Mesendoderm (in vitro differentiated cells): ENCODE data around the gene SWSAP1.
"Not testable (repeated sequence)": the region's sequence is repeated elsewhere in the genome, so short reads cannot be mapped to it uniquely, and the experiment has no call there.

Experiments
- DNase-seq: peaks from one replicate; pipeline ENCODE4 v3.0.0; 2013
- H2AK5ac ChIP-seq: 2 replicates; pipeline ENCODE4 v1.6.1; 2013; ENCODE audit warnings: low read length, inconsistent platforms
- H2BK120ac ChIP-seq: 2 replicates; pipeline ENCODE4 v1.6.1; 2013; ENCODE audit warnings: low read depth, mild to moderate bottlenecking, low read length, moderate library complexity, mixed read lengths
- H2BK15ac ChIP-seq: replicated peaks from 2 replicates; pipeline ENCODE4 v1.6.1; 2013; ENCODE audit warnings: low read depth, mild to moderate bottlenecking, moderate library complexity
- H2BK5ac ChIP-seq: 2 replicates; pipeline ENCODE4 v1.6.1; 2013; ENCODE audit warnings: low read length, inconsistent platforms
- H3K18ac ChIP-seq: 2 replicates; pipeline ENCODE4 v1.6.1; 2013; ENCODE audit warnings: mild to moderate bottlenecking, low read length, mixed read lengths
- H3K23ac ChIP-seq: one replicate; pipeline ENCODE4 v1.6.1; 2013; ENCODE audit warnings: low read length
- H3K27ac ChIP-seq: 2 replicates; pipeline ENCODE4 v1.5.1; 2013; ENCODE audit warnings: low read depth, mild to moderate bottlenecking, inconsistent platforms, low read length, moderate library complexity
- H3K27me3 ChIP-seq: 2 replicates; pipeline ENCODE4 v1.6.1; 2013; ENCODE audit warnings: low read length, control low read depth, mild to moderate bottlenecking, inconsistent platforms; ENCODE audit not compliant: insufficient read depth, poor library complexity
- H3K36me3 ChIP-seq: 2 replicates; pipeline ENCODE4 v1.6.1; 2013; ENCODE audit warnings: low read length, inconsistent platforms; ENCODE audit not compliant: control insufficient read depth, insufficient read depth
- H3K4ac ChIP-seq: one replicate; pipeline ENCODE4 v1.6.1; 2013; ENCODE audit warnings: low read depth, mild to moderate bottlenecking, low read length, moderate library complexity
- H3K4me1 ChIP-seq: 2 replicates; pipeline ENCODE4 v1.6.1; 2013; ENCODE audit warnings: low read depth, low read length, inconsistent platforms; ENCODE audit not compliant: control insufficient read depth
- H3K4me2 ChIP-seq: 2 replicates; pipeline ENCODE4 v1.6.1; 2013; ENCODE audit warnings: low read length
- H3K4me3 ChIP-seq: 2 replicates; pipeline ENCODE4 v1.5.1; 2013; ENCODE audit warnings: mild to moderate bottlenecking, low read length
- H3K56ac ChIP-seq: one replicate; pipeline ENCODE4 v1.6.1; 2013; ENCODE audit warnings: low read length
- H3K79me1 ChIP-seq: 2 replicates; pipeline ENCODE4 v1.6.1; 2013; ENCODE audit warnings: low read length, inconsistent platforms
- H3K79me2 ChIP-seq: 2 replicates; pipeline ENCODE4 v1.6.1; 2013; ENCODE audit warnings: mild to moderate bottlenecking, low read length; ENCODE audit not compliant: control insufficient read depth, insufficient read depth
- H3K9ac ChIP-seq: 2 replicates; pipeline ENCODE4 v1.6.1; 2013; ENCODE audit warnings: low read length, inconsistent platforms
- H4K5ac ChIP-seq: one replicate; pipeline ENCODE4 v1.6.1; 2013; ENCODE audit warnings: low read length
- H4K8ac ChIP-seq: one replicate; pipeline ENCODE4 v1.6.1; 2013; ENCODE audit warnings: low read depth, mild to moderate bottlenecking, control low read depth, low read length, moderate library complexity
- WGBS: extraction: QIAGEN DNeasy Blood & Tissue Kit; methylation state at CpG from one replicate; pipeline ENCODE4 v1.1.7; 2013; ENCODE audit warnings: low lambda C conversion rate, missing lambda C conversion rate; ENCODE audit not compliant: insufficient coverage; ENCODE audit errors: extremely low coverage; 5-methylcytosine and 5-hydroxymethylcytosine counted together

SWSAP1 gene

GRCh38 chr19:11378319-11379189, 4.1 kb downstream of the SWSAP1 start:
- WGBS, result no CpG with 5 or more reads among the region's 8 CpGs
- H3K4me1 ChIP-seq, result no peaks in the 10 kb centered on the region
- no peak overlapping the region for H4K5ac ChIP-seq
- no peak overlapping the region for H2BK120ac ChIP-seq
- no peak overlapping the region for H3K27ac ChIP-seq
- H3K23ac ChIP-seq, result no peak overlapping the region
- H3K36me3 ChIP-seq, result no peaks in the 10 kb centered on the region
- H2AK5ac ChIP-seq, result no peak overlapping the region
- no peak overlapping the region for H3K18ac ChIP-seq
- no peak overlapping the region for H3K4ac ChIP-seq
- peak overlapping the region; percentile 5 for H3K56ac ChIP-seq
- no peak overlapping the region for H2BK5ac ChIP-seq
- H3K79me2 ChIP-seq, result no peaks in the 10 kb centered on the region
- H2BK15ac ChIP-seq, result no peak overlapping the region
- no peak overlapping the region for H4K8ac ChIP-seq
- H3K9ac ChIP-seq, result no peak overlapping the region
- no peaks in the 10 kb centered on the region for H3K27me3 ChIP-seq
- H3K79me1 ChIP-seq, result no peaks in the 10 kb centered on the region
- no peak overlapping the region for H3K4me2 ChIP-seq
- no peak overlapping the region for H3K4me3 ChIP-seq
- peak; percentile 75 for DNase-seq

- H3K27me3 ChIP-seq, H3K27ac ChIP-seq, DNase-seq: not testable (repeated sequence)
Observed at GRCh38 chr19:11379269-11379845, 4.9 kb downstream of the SWSAP1 start.

GRCh38 chr19:11379857-11380350, 5.4 kb downstream of the SWSAP1 start:
- Histone ChIP-seq H2BK5ac (no peak overlapping the region), H3K4ac (no peak overlapping the region), H3K4me1 (no peaks in the 10 kb centered on the region), H3K79me1 (no peaks in the 10 kb centered on the region), H3K4me3 (no peak overlapping the region), H4K8ac (no peak overlapping the region), H3K79me2 (no peaks in the 10 kb centered on the region), H3K9ac (no peak overlapping the region), H3K4me2 (no peak overlapping the region), H2BK120ac (no peak overlapping the region), H3K23ac (no peak overlapping the region), H4K5ac (no peak overlapping the region), H3K36me3 (no peaks in the 10 kb centered on the region), H3K56ac (no peak overlapping the region), H3K27me3 (no peaks in the 10 kb centered on the region), H2BK15ac (no peak overlapping the region), H3K27ac (no peak overlapping the region), H2AK5ac (no peak overlapping the region), H3K18ac (no peak overlapping the region)
- WGBS, result no CpG with 5 or more reads among the region's 7 CpGs
- DNase-seq, result no peak

More at GRCh38 chr19:11379269-11379845, 4.9 kb downstream of the SWSAP1 start:
- H2BK5ac ChIP-seq, H3K4me3 ChIP-seq, H3K18ac ChIP-seq, H3K9ac ChIP-seq, H3K4ac ChIP-seq, H2BK120ac ChIP-seq, H3K4me1 ChIP-seq, H3K79me2 ChIP-seq, H3K79me1 ChIP-seq, H4K8ac ChIP-seq, H3K4me2 ChIP-seq, H3K23ac ChIP-seq, H3K36me3 ChIP-seq, H2BK15ac ChIP-seq, H2AK5ac ChIP-seq, H3K56ac ChIP-seq, H4K5ac ChIP-seq: not testable (repeated sequence)
- WGBS, result no CpG with 5 or more reads among the region's 14 CpGs

GRCh38 chr19:11380653-11381537, 6.4 kb downstream of the SWSAP1 start:
- H2AK5ac ChIP-seq, result no peak overlapping the region
- peak overlapping the region; percentile 79 for H3K4me2 ChIP-seq
- no peak overlapping the region for H4K5ac ChIP-seq
- DNase-seq, result peak; percentile 100
- H2BK120ac ChIP-seq, result no peak overlapping the region
- no peaks in the 10 kb centered on the region for H3K4me1 ChIP-seq
- H3K79me2 ChIP-seq, result no peaks in the 10 kb centered on the region
- peak overlapping the region; percentile 72 for H3K4me3 ChIP-seq
- no peak overlapping the region for H2BK15ac ChIP-seq
- no peak overlapping the region for H3K4ac ChIP-seq
- H3K27ac ChIP-seq, result peak overlapping the region; percentile 34
- no peak overlapping the region for H3K23ac ChIP-seq
- no peaks in the 10 kb centered on the region for H3K79me1 ChIP-seq
- whole genome bisulfite sequencing, result no CpG with 5 or more reads among the region's 54 CpGs
- H3K36me3 ChIP-seq, result no peaks in the 10 kb centered on the region
- no peak overlapping the region for H2BK5ac ChIP-seq
- H3K27me3 ChIP-seq, result no peaks in the 10 kb centered on the region
- H3K18ac ChIP-seq, result no peak overlapping the region
- H4K8ac ChIP-seq, result no peak overlapping the region
- H3K56ac ChIP-seq, result peak overlapping the region; percentile 88
- peak overlapping the region; percentile 75 for H3K9ac ChIP-seq

GRCh38 chr19:11382898-11383705, 8.6 kb downstream of the SWSAP1 start:
- Histone ChIP-seq H2AK5ac (no peak overlapping the region), H3K27ac (no peak overlapping the region), H3K4ac (no peak overlapping the region), H2BK15ac (no peak overlapping the region), H3K23ac (no peak overlapping the region), H2BK120ac (no peak overlapping the region), H3K9ac (peak overlapping the region; percentile 80), H3K18ac (peak overlapping the region; percentile 15), H3K4me2 (peak overlapping the region; percentile 99), H2BK5ac (no peak overlapping the region), H3K36me3 (no peaks in the 10 kb centered on the region), H3K56ac (peak overlapping the region; percentile 84), H3K4me3 (peak overlapping the region; percentile 69), H3K4me1 (no peaks in the 10 kb centered on the region), H3K79me2 (no peaks in the 10 kb centered on the region), H3K27me3 (no peaks in the 10 kb centered on the region), H4K8ac (no peak overlapping the region), H3K79me1 (no peaks in the 10 kb centered on the region), H4K5ac (no peak overlapping the region)
- no CpG with 5 or more reads among the region's 65 CpGs for WGBS
- DNase-seq, result peak; percentile 87
